ENCODE measurements around the gene KRT36. TPM values are rescaled to one million over a fixed set of nuclear protein-coding genes. Genes with fewer than 3 reads are reported as not detected.

Gene KRT36
- total RNA-seq, 2 donors from 2014 or later, result not detected

DNA sequence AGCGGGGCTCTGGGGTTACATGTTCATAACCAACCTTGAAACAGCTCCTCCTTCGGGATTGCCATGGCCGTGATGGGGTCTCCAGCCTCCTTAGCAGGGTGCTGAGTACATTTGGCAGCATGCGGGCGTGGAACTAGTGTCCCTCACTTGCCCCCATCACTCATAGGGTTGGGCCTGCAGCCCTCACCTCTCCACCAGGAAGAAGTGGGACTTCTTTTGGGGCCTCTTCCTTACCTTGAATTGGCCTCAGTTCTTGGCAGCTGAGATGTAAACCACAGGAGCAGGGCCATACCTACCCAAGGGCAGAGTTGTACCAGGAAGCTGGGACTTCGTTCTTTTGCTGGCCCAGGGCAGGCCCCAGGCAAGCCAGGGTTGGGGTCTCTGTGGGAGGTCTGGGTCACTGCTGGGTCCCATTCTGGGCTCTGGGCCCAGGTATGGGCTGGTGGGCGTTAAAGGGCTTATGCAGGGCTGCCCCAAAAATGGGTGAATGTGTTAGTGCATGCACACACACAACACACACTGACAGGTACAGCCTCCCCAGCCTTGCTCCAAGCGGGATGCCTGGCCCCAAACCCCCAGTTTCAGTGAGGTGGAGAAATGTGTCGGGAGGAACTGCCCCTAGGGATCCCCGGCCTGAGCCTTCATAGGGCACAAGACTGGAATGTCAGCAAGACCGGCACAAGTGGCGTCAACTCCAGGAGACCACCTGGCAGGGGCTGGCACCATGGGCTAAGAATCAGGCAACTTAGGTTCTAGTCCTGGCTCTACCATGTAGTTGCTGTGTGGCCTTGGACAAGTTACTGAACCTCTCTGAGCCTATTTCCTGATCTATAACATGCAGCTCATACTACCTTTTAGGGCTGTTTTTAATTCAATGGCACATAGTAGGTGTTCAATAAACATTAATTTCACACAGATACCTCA, 32.9 kb upstream of the KRT36 start:
- peaks cover 8% of the 10 kb centered on the region for H3K4me1 ChIP-seq (replicated peaks)
- peak overlapping the region; percentile 3 to 38 for H3K27ac ChIP-seq
- no peaks in the 10 kb centered on the region for H3K27me3 ChIP-seq (replicated peaks; ENCODE audit: insufficient read depth)
- TF ChIP-seq POLR2A (IDR thresholded peaks at IDR 0.05) (no peak), POLR2AphosphoS5 (IDR thresholded peaks at IDR 0.05) (no peak)
- TF ChIP-seq, protein P1, sequence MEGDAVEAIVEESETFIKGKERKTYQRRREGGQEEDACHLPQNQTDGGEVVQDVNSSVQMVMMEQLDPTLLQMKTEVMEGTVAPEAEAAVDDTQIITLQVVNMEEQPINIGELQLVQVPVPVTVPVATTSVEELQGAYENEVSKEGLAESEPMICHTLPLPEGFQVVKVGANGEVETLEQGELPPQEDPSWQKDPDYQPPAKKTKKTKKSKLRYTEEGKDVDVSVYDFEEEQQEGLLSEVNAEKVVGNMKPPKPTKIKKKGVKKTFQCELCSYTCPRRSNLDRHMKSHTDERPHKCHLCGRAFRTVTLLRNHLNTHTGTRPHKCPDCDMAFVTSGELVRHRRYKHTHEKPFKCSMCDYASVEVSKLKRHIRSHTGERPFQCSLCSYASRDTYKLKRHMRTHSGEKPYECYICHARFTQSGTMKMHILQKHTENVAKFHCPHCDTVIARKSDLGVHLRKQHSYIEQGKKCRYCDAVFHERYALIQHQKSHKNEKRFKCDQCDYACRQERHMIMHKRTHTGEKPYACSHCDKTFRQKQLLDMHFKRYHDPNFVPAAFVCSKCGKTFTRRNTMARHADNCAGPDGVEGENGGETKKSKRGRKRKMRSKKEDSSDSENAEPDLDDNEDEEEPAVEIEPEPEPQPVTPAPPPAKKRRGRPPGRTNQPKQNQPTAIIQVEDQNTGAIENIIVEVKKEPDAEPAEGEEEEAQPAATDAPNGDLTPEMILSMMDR (IDR thresholded peaks at IDR 0.05), result no peak
- intact Hi-C loops (cut with DNase I), result no loop called here
- 42% methylated on average over 12 of the region's 12 CpGs for whole genome bisulfite sequencing
- no peak for DNase-seq (ENCODE audit: low spot score)
- no peak overlapping the region for H3K4me3 ChIP-seq
- no peaks in the 10 kb centered on the region for H3K36me3 ChIP-seq
- no peaks in the 10 kb centered on the region for H3K9me3 ChIP-seq

DNA sequence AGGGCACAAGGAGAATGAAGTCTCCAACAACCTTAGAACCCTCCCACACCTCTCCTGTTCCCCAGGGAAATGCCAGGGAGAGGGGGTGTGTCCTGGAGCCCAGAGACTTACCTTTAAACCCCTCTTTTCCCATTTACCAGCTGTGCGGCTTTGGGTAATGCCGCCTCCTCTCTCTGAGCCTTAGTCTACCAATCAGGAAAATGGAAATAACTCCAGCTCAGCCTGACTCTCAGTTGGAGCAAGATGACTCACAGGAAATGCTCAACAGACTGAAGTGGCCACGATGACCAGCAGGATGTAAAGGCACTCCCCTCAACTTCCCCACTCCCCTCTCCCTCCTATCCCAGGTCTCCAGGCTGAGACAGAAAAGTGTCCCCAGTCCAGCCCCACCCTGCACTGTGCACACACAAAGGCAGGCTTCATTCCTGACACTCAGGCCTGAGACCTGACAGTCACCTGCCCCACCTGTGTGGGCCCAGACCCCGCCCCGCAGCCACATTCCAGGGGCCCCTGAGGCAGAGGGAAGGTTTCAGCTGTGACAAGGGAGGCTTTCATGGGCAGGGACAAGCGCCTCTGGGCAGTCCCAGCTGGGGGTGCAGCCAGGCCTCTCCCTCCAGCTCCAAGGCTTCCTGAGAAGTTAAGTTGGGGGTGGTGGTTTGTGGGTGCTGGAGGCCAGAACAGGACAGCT, 32.0 kb upstream of the KRT36 start:
- 55% methylated on average over 6 of the region's 6 CpGs for whole genome bisulfite sequencing
- peaks cover 8% of the 10 kb centered on the region for H3K4me1 ChIP-seq (replicated peaks)
- H3K36me3 ChIP-seq, result no peaks in the 10 kb centered on the region
- no peaks in the 10 kb centered on the region for H3K27me3 ChIP-seq (replicated peaks; ENCODE audit: insufficient read depth)
- H3K4me3 ChIP-seq, result no peak overlapping the region
- intact Hi-C loops (cut with DNase I), result no loop called here
- DNase-seq (ENCODE audit: low spot score), result no peak
- peak overlapping the region; percentile 3 to 24 for H3K27ac ChIP-seq
- TF ChIP-seq POLR2AphosphoS5 (IDR thresholded peaks at IDR 0.05) (no peak), POLR2A (IDR thresholded peaks at IDR 0.05) (no peak)
- TF ChIP-seq, protein P1 (IDR thresholded peaks at IDR 0.05), result no peak
- no peaks in the 10 kb centered on the region for H3K9me3 ChIP-seq

DNA sequence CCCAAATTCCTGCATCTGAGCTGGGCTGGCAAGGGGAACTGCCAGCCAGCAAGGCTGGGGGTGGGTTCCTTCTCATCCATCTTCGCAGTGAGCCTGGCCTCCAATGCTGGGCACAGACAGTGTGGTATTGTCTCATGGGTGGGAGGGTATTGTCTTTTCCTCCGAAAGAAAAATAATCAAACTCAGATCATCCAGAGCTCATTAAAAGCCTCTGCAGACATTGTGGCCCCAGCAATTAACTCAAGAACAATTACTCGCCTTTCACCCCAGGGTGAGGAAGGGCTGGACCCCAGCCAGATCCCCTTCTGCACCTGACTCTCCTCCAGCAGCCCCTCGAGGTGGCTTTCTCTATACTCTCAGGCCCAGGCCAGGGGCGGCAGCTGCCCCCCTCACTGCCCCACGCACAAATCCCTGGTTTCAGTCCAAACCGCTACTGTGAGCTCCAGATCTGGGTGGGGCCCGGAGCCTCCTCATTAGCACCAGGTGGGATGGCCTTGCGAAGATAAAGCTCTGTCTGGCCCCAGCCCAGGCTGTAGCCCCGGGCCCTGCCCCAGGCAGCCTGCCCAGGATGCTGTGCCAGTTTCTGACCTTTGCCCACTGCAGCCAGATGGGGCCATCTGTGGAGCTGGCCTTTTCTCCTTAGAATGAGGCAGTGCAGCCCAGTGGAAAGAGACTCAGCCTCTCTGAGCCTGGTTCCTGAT, 31.3 kb upstream of the KRT36 start:
- intact Hi-C loops (cut with DNase I), result no loop called here
- H3K4me3 ChIP-seq, result no peak overlapping the region
- no peaks in the 10 kb centered on the region for H3K9me3 ChIP-seq
- no peaks in the 10 kb centered on the region for H3K36me3 ChIP-seq
- TF ChIP-seq POLR2A (IDR thresholded peaks at IDR 0.05) (no peak), POLR2AphosphoS5 (IDR thresholded peaks at IDR 0.05) (no peak)
- TF ChIP-seq, protein P1 (IDR thresholded peaks at IDR 0.05), result no peak
- WGBS, result 34% methylated on average over 10 of the region's 10 CpGs
- DNase-seq (ENCODE audit: low spot score), result no peak
- H3K27me3 ChIP-seq (replicated peaks; ENCODE audit: insufficient read depth), result no peaks in the 10 kb centered on the region
- peak overlapping the region; percentile 3 to 24 for H3K27ac ChIP-seq
- H3K4me1 ChIP-seq (replicated peaks), result peaks cover 8% of the 10 kb centered on the region

DNA sequence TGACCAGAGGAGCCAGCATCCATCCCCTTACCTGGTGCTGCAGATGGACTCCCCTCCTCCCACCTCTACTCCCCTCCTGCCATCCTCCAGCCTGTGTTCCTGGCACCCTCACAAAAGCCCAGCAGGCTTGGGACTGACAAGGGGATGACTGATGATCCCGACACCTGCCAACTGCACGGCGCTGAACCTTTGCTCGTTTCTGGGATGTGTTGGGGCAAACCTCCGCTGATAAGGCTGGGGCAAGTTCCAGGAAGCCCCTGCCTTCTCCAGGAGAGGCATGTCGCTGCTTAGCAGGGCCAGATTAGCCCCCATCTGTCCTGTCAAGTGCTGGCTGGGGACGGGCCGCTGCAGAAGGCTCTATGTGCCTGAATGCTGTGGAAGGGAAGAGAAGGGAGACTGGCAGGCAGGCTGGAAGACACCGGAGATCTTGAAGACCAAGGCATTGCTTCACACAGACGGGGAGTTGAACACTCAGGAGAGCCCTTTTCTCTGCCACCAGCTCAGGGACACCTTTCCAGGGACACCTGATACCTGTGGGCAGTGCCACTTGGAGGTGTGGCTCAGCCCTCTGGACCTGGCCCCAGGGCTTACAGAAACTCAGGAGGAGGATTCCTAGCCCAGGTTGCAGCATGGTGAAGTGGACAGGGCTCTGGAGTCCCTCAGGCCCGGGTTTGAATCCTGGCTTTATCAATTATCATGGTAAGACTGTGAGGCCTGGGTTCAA, 30.0 kb upstream of the KRT36 start:
- H3K4me1 ChIP-seq (replicated peaks), result peaks cover 8% of the 10 kb centered on the region
- peak overlapping the region; percentile 12 for H3K27ac ChIP-seq
- intact Hi-C loops (cut with DNase I), result no loop called here
- WGBS, result 47% methylated on average over 10 of the region's 11 CpGs
- H3K4me3 ChIP-seq, result no peak overlapping the region
- no peaks in the 10 kb centered on the region for H3K36me3 ChIP-seq
- H3K9me3 ChIP-seq, result no peaks in the 10 kb centered on the region
- H3K27me3 ChIP-seq (replicated peaks; ENCODE audit: insufficient read depth), result no peaks in the 10 kb centered on the region
- DNase-seq (ENCODE audit: low spot score), result peak; percentile 73
- TF ChIP-seq POLR2A (IDR thresholded peaks at IDR 0.05), result no peak
- peak; percentile 28 for TF ChIP-seq POLR2AphosphoS5 (IDR thresholded peaks at IDR 0.05)
- TF ChIP-seq, protein P1 (IDR thresholded peaks at IDR 0.05), result no peak
